ENCODE data around the gene EIF5.

DNA sequence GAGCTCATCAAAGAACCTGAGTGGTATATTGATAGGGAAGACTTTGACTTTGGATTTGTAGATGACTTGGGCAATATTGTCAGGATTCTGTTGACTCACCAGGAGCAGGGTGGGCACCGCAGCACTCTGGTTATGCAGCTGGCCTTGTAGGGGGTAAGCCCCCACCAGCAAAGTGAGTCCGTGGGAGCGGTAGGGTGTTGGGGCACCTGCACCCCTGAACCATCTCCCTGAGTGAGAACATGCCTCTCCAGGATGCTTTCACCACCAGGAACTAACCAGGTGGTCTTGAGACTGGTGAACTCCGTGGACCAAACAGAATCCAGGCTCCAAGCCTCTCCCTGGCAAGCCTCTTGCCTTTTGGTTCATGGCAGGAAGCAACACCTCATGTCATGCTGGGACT lies 44.0 kb upstream of the EIF5 start:
- TF ChIP-seq POLR2A (IDR thresholded peaks at IDR 0.05; ENCODE audit: low read length) (no peak), GATA1 (IDR thresholded peaks at IDR 0.05; ENCODE audit: low read depth, low read length) (no peak)
